Upper lobe of left lung (tissue), 4 donors: Measurements from ENCODE around the gene SARDH.

Source experiments
- CTCF ChIP-seq, 6 experiments: fragments of 450-650 bp in 4 of 6; fragments of 200-600 bp in 2 of 6; sonication (generic) in 2 of 6; IDR thresholded peaks; one replicate each; pipeline ENCODE4 v1.5.1; 2016 to 2019; ENCODE audit warnings: antibody characterized with exemption in 6 of 6
- EP300 ChIP-seq, 4 donors: sonication (generic); formaldehyde crosslinking; IDR thresholded peaks; one replicate each; pipeline ENCODE4 v1.5.1; 2017; ENCODE audit warnings: antibody characterized with exemption in 4 of 4, control low read depth in 2 of 4
- POLR2A ChIP-seq, 4 donors: fragments of 450-650 bp; IDR thresholded peaks; one replicate each; pipeline ENCODE4 v1.5.1; 2016 to 2017; ENCODE audit warnings: antibody characterized with exemption in 4 of 4, mild to moderate bottlenecking in 2 of 4
- POLR2AphosphoS5 ChIP-seq, 2 donors: sonication (generic); formaldehyde crosslinking; IDR thresholded peaks; one replicate each; pipeline ENCODE4 v1.5.1; 2017; ENCODE audit warnings: antibody characterized with exemption in 2 of 2

GRCh38 chr9:133641861-133642595 lies 96.1 kb downstream of the SARDH start:
- TF ChIP-seq POLR2A (IDR thresholded peaks at IDR 0.05) = no peak
- no peak for TF ChIP-seq CTCF (IDR thresholded peaks at IDR 0.05)
- TF ChIP-seq POLR2AphosphoS5 (IDR thresholded peaks at IDR 0.05) = no peak
- TF ChIP-seq EP300 (IDR thresholded peaks at IDR 0.05) = no peak
